HG03439 (cell line): ENCODE results near the gene PA2G4.
"Not testable (repeated sequence)": the region's sequence is repeated elsewhere in the genome, so short reads cannot be mapped to it uniquely, and the experiment has no call there.

Experiments used
- ATAC-seq: cut with Tn5 transposase; IDR thresholded peaks from one replicate; pipeline ENCODE4 v1.9.1; 2021; ENCODE audit warnings: mild to moderate bottlenecking, moderate library complexity; ENCODE audit not compliant: unreplicated experiment

PA2G4 gene

DNA sequence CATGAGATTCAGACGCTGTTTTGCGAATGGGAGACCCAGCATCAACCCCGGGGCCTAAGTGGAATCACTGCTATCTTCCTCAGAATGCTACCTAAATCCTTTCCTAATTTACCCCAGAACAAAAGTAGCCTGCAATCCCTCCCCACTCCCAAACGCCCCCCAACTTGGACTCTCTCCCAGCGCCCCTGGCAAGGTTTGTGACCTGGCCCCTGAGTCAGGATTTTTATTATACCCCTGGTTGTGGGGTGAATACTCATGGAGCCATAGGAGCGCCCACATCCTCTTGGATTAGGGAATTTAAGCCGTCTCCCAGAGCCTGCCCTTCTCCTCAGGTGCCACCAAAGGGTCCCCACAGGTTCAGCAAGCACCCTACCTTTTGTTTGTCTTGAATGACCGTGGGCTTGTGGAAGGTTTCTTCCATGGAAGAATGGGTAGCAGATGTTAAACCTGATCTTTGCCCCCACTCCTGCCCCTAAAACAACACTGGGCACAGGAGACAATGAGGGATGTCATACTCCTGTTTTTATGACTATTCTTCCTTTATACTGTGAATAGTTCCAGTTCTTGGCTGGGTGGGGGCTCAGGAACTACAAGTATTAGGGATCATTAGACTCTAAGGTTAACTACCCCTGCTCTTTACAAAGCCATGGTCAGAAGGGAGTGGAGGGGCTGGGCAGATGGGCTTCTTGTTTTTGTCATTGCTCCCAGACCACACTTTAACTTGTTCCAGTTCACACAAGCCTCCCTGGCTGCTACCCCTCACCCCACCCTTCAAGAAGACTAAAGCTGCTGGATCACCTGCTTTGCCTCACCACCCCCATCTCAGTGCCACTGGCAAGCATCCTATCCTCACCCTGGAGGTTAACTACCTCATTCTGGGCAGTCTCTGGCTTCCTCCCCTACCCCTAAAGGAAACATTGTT is 48.7 kb downstream of the PA2G4 start:
- ATAC-seq, result no peak

- no peak for ATAC-seq
Observed at GRCh38 chr12:56153678-56154065, 49.3 kb downstream of the PA2G4 start.

DNA sequence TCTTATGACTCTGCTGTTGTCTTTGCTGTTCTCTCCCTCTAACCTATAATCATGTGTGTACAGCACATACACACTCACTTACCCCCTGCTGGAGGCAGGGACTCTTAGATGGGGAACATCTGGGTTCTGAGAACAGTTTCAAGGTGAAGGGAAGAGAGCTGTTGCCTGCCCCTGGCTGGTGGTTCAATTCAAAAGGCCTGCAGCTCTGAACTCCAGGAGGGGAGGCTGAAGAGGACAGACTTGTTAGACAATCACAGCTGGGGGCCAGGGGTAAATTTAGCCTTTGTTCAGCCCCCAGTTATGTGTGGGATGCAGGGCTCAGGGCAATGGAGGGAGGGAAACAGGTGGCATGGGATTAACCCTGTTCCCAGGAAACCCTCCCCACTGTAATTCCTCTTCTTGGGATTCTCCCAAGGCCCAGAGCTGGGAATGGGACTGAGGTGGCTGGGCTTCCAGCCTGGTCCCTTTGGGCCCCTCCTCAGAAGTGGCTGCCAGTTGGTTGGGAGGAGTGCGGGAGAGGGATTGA is 50.0 kb downstream of the PA2G4 start:
- no peak for ATAC-seq

DNA sequence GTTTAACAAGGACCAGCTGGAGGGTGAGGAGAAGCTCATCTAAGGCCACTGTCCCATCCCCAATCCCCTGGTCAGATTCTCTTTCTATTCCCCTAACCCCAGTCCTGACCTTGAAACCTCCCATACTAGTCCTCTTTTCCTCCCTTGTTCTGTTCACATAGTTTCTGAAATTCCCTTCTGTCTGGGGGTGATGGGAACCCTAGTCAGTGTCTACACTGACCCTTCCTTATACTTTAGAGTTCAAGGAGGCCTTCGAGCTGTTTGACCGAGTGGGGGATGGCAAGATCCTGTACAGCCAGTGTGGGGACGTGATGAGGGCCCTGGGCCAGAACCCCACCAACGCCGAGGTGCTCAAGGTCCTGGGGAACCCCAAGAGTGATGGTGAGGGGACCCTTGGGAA is 50.5 kb downstream of the PA2G4 start:
- ATAC-seq, result no peak

DNA sequence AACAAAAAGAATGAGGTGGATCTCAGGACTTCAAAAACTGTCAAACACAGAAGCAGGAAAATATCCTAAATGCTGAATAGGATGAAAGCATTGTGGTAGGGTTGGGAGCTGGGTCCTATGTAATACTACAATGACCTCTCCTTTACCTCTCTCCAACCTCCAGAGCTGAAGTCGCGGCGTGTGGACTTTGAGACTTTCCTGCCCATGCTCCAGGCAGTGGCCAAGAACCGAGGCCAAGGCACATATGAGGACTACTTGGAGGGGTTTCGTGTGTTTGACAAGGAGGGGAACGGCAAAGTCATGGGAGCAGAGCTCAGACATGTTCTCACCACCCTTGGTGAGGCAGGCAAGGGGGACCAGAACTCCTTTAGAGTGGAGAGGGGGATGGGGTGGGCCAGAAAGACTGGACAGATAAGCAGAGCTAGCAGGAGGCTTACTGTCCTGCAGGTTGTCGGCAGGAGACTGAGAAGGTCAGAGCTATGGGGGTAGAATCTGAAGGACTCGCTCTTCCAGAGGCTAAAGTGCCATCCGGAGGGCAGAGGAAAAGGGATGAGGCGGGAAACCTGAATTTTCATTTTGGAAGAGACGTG is 51.0 kb downstream of the PA2G4 start:
- ATAC-seq, result no peak

- ATAC-seq, result not testable (repeated sequence)
Observed at GRCh38 chr12:56156464-56157200, 52.3 kb downstream of the PA2G4 start.

DNA sequence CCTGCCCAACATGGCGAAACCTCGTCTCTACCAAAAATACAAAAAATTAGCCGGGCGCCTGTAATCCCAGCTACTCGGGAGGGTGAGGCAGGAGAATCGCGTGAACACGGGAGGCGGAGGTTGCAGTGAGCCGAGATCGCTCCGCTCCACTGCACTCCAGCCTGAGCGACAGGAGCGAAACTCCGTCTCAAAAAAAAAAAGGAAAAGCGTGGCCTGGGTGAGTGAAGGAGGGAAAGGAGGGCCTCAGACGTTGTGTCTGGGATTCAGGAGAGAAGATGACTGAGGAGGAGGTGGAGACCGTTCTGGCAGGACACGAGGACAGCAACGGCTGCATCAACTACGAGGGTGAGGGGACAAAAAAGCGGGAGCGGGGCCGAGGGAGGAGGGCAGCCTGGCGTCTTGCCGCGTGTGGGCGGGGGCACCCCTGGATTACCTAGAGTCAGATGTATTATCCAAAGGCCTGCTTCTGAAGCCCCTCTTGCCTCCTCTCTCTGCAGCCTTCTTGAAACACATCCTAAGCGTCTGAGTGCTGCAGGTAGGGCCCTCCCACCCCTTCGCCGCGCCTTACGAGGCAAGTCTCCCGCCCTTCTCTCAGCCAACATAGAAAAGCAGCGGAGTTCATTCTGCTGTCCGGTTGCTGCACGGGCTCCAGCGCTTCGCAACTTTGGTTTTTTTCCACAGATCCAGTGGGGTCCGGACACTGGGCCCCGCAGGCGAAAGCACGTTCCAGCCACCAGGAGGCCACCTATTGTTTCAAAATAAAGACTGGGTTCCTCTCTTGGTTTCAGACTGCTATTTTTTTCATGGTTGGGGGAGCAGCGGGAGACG is 53.1 kb downstream of the PA2G4 start:
- ATAC-seq, result peak; percentile 16

DNA sequence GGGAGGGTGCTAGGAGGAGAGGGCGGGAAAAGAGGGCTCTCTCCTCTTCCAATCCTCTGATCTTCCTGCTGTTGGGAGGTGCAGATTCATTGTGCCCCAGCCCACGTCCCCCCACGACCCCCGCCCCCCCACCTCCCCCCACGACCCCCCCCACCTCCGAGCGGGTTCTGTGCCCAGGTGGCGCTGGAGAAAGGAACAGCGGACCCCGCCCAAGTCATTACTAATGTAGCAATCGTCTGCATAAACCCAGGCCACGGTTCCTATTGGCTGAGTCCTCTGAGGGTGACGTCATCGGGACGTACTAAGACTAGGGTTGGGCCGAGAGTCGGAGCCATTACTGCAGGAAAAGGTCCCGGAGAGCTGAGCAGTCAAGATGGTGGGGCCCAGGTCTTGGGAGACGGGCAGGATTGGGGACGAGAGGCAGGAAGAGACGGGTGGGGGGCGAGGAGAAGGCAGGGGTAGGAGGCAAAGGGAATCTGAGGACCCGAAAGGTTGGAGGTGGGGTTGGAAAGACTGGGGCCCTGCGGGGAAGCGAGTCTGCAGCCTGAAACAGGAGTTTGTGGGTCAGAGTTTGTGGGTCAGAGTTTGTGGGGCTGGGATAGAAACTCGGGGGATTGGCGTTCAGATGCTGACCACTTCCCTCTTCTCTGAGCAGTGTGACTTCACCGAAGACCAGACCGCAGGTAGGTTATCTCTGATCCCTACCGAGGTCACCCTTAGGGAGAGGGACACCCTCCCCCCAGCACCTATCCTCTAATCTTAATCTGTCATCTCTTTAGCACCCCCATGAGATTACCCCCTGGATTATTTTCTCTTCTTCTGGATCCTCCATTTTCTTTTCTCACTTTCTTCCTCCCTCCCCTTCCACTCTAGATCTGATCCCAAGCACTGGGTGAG is 53.9 kb downstream of the PA2G4 start, which contains the start of gene MYL6:
Gene MYL6 (plus strand): TSS at position 331 of the 897 bp plus-strand sequence. CDS start 43 bp downstream, at position 374.
- ATAC-seq, result peak; percentile 84

DNA sequence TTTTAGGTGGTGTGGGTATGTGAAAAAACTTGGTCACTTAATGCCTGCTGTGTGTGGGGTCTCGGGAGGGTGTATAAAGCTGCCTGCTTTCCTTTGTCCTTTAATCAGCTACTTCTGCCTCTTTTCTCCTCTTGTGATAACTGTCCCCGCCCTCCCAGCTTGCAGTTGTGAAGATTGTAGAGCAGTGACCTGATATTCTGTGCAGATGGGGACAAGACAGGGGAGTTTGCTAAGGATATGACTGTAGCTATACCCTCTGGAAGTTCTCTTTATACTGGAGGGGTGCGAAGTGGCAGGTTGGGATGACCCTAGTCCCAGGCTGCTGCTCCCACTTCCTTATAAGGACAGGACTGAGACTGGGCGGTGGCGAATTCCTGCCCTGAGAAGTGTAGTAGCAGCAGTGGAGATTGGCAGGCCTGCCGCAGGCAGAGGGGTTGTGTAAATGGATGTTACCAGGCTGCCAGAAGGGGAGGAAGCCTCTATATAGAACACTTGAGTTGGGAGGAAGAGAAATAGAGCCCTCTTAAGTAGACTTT is 54.6 kb downstream of the PA2G4 start:
- ATAC-seq, result no peak

GRCh38 chr12:56159482-56160192 is 55.3 kb downstream of the PA2G4 start:
- ATAC-seq, result no peak

GRCh38 chr12:56160193-56160763 is 55.9 kb downstream of the PA2G4 start:
- no peak for ATAC-seq

GRCh38 chr12:56160894-56161689 is 56.7 kb downstream of the PA2G4 start:
- no peak for ATAC-seq

GRCh38 chr12:56161690-56162351 is 57.5 kb downstream of the PA2G4 start:
- ATAC-seq, result no peak

- no peak for ATAC-seq
Observed at GRCh38 chr12:56162468-56163290, 58.3 kb downstream of the PA2G4 start.
